Suprapubic skin (tissue), 4 donors: ENCODE results near the gene DBI.

Source experiments
- EP300 ChIP-seq: sonication (generic); formaldehyde crosslinking; IDR thresholded peaks from one replicate; pipeline ENCODE4 v1.6.1; 2017; ENCODE audit warnings: antibody characterized with exemption
- POLR2A ChIP-seq, 2 donors: fragments of 450-650 bp; IDR thresholded peaks; one replicate each; pipeline ENCODE4 v1.6.1; 2017; ENCODE audit warnings: antibody characterized with exemption in 2 of 2, mild to moderate bottlenecking in 2 of 2, moderate library complexity in 2 of 2
- POLR2AphosphoS5 ChIP-seq, 3 donors: sonication (generic); formaldehyde crosslinking; IDR thresholded peaks; one replicate each; pipeline ENCODE4 v1.6.1; 2017; ENCODE audit warnings: antibody characterized with exemption in 3 of 3
- TF ChIP-seq, protein P1 (sequence below), 2 donors: fragments of 200-600 bp in 1 of 2; fragments of 450-650 bp in 1 of 2; sonication (generic) in 1 of 2; IDR thresholded peaks; one replicate each; pipeline ENCODE4 v1.5.1; 2016 to 2019; ENCODE audit warnings: antibody characterized with exemption in 2 of 2, mild to moderate bottlenecking in 1 of 2, moderate library complexity in 1 of 2

DNA sequence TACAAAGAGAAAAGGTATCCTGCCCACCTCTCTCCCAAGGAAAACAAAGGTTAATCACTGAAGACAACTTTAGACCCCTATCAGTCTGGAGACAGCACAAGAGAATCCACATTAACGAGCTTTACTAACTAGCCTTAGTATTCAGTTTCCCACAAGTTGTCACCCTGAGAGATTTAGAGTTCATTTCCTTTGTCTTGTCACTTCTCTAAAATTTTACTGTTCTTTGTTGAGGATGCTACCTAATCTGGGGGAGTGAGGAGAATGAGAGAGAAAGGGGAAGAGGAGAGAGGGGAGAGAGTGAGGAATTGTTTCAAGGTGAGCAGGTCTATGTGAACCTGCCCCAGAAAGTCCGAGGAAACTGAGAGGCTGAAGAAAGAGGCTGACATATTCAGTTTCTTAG lies 28.5 kb upstream of the DBI start:
- no peak for TF ChIP-seq POLR2AphosphoS5 (IDR thresholded peaks at IDR 0.05)
- no peak for TF ChIP-seq POLR2A (IDR thresholded peaks at IDR 0.05)
- TF ChIP-seq, protein P1, sequence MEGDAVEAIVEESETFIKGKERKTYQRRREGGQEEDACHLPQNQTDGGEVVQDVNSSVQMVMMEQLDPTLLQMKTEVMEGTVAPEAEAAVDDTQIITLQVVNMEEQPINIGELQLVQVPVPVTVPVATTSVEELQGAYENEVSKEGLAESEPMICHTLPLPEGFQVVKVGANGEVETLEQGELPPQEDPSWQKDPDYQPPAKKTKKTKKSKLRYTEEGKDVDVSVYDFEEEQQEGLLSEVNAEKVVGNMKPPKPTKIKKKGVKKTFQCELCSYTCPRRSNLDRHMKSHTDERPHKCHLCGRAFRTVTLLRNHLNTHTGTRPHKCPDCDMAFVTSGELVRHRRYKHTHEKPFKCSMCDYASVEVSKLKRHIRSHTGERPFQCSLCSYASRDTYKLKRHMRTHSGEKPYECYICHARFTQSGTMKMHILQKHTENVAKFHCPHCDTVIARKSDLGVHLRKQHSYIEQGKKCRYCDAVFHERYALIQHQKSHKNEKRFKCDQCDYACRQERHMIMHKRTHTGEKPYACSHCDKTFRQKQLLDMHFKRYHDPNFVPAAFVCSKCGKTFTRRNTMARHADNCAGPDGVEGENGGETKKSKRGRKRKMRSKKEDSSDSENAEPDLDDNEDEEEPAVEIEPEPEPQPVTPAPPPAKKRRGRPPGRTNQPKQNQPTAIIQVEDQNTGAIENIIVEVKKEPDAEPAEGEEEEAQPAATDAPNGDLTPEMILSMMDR (IDR thresholded peaks at IDR 0.05): no peak
- no peak for TF ChIP-seq EP300
